ENCODE data around the gene MLLT1. TPM values are rescaled to one million over a fixed set of nuclear protein-coding genes. Genes with fewer than 3 reads are reported as not detected.

Gene MLLT1
- total RNA-seq, 1 donor from 2014 or later = 106 TPM

DNA sequence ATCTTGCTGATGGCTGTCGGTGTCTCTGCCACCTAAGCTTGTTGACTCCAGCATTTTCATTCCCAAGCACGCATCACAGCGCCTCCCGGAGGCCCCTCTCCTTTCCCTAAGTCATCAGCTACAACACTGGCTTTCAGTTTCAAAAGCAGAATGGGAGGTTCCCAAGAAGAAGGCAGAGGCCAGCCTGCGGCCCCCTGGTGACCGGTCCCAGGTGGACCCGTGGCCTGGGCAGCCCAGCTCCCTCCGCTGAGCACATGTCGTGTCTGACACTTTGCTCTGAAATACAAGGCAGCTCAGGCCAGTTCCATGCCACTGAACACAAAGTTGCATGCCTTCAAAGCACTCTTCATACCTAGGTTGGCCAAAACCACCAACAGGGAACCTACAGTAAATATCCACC lies 8.5 kb downstream of the MLLT1 start:
- DNase-seq (ENCODE audit: low spot score, unreplicated experiment) = no peak

DNA sequence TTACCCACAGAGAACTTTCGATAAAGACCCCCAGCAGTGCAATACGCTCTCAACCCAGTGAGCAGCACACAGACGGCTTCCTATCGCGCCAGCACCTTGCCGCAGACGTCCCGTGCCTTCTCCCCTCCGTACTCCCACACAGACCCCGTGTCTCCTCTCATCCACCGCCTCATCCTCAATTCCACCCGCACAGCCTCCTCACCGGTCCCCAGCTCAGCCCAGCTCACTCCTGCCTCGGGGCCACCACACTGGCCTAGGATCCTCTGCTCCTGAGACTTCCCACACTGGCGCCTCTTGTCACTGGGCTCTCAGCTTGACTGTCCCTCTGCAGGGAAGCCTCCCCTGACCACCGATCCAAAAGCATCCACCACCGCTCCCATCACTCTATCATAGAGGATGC lies 9.0 kb downstream of the MLLT1 start:
- peak overlapping the region; percentile 90 for H3K27ac Mint-ChIP-seq
- TF ChIP-seq, protein P1, sequence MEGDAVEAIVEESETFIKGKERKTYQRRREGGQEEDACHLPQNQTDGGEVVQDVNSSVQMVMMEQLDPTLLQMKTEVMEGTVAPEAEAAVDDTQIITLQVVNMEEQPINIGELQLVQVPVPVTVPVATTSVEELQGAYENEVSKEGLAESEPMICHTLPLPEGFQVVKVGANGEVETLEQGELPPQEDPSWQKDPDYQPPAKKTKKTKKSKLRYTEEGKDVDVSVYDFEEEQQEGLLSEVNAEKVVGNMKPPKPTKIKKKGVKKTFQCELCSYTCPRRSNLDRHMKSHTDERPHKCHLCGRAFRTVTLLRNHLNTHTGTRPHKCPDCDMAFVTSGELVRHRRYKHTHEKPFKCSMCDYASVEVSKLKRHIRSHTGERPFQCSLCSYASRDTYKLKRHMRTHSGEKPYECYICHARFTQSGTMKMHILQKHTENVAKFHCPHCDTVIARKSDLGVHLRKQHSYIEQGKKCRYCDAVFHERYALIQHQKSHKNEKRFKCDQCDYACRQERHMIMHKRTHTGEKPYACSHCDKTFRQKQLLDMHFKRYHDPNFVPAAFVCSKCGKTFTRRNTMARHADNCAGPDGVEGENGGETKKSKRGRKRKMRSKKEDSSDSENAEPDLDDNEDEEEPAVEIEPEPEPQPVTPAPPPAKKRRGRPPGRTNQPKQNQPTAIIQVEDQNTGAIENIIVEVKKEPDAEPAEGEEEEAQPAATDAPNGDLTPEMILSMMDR (IDR thresholded peaks at IDR 0.05; ENCODE audit: unreplicated experiment) = no peak
- H3K27me3 Mint-ChIP-seq = no peaks in the 10 kb centered on the region
- H3K36me3 Mint-ChIP-seq (ENCODE audit: insufficient read depth) = peaks cover 19% of the 10 kb centered on the region
- H3K9me3 Mint-ChIP-seq (ENCODE audit: low read depth) = no peaks in the 10 kb centered on the region
- no peak overlapping the region for H3K4me3 Mint-ChIP-seq (ENCODE audit: low read depth)
- no peak for DNase-seq (ENCODE audit: low spot score, unreplicated experiment)
- peaks cover 63% of the 10 kb centered on the region for H3K4me1 Mint-ChIP-seq (ENCODE audit: low read depth)

More for the DNA sequence above, 8.5 kb downstream of the MLLT1 start:
- peak overlapping the region; percentile 14 for H3K4me3 Mint-ChIP-seq (ENCODE audit: low read depth)
- H3K4me1 Mint-ChIP-seq (ENCODE audit: low read depth) = peaks cover 66% of the 10 kb centered on the region
- H3K27ac Mint-ChIP-seq = peak overlapping the region; percentile 90
- peaks cover 19% of the 10 kb centered on the region for H3K36me3 Mint-ChIP-seq (ENCODE audit: insufficient read depth)
- TF ChIP-seq, protein P1 (IDR thresholded peaks at IDR 0.05; ENCODE audit: unreplicated experiment) = peak; percentile 18
- no peaks in the 10 kb centered on the region for H3K27me3 Mint-ChIP-seq
- no peaks in the 10 kb centered on the region for H3K9me3 Mint-ChIP-seq (ENCODE audit: low read depth)

DNA sequence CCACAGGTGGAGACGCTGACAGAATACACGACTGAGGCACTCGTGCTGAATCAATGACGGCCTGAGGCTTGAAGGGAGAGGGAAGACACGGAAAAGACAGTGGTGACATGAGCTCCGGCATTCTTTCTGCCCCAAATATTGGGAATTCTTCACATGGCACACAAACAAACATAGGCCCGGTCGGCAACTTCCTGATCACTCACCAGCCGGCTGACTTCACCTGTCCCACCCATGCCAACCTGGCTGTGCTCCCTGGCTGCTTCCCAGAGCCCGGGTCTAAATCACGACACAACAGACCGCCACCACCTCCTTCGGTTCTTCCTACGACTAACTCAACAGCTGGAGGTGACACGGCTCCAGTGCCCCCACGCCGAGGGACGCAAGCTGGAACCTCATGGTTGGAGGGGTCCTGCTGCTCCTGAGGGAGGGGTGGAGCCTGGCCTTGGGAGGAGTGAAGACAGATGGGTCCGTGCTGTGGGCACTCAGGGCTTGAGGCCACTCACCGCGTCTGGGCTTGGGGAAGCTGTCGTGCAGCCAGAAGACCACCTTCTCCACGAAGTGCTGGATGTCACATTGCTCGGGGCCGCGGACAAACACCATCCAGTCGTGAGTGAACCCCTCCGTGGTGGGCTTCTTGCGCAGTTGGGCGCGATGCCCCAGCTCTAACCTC lies 9.6 kb downstream of the MLLT1 start:
- H3K9me3 Mint-ChIP-seq (ENCODE audit: low read depth) = no peaks in the 10 kb centered on the region
- H3K27ac Mint-ChIP-seq = no peak overlapping the region
- no peaks in the 10 kb centered on the region for H3K27me3 Mint-ChIP-seq
- no peak overlapping the region for H3K4me3 Mint-ChIP-seq (ENCODE audit: low read depth)
- peaks cover 56% of the 10 kb centered on the region for H3K4me1 Mint-ChIP-seq (ENCODE audit: low read depth)
- DNase-seq (ENCODE audit: low spot score, unreplicated experiment) = no peak
- TF ChIP-seq, protein P1 (IDR thresholded peaks at IDR 0.05; ENCODE audit: unreplicated experiment) = no peak
- H3K36me3 Mint-ChIP-seq (ENCODE audit: insufficient read depth) = peaks cover 19% of the 10 kb centered on the region

DNA sequence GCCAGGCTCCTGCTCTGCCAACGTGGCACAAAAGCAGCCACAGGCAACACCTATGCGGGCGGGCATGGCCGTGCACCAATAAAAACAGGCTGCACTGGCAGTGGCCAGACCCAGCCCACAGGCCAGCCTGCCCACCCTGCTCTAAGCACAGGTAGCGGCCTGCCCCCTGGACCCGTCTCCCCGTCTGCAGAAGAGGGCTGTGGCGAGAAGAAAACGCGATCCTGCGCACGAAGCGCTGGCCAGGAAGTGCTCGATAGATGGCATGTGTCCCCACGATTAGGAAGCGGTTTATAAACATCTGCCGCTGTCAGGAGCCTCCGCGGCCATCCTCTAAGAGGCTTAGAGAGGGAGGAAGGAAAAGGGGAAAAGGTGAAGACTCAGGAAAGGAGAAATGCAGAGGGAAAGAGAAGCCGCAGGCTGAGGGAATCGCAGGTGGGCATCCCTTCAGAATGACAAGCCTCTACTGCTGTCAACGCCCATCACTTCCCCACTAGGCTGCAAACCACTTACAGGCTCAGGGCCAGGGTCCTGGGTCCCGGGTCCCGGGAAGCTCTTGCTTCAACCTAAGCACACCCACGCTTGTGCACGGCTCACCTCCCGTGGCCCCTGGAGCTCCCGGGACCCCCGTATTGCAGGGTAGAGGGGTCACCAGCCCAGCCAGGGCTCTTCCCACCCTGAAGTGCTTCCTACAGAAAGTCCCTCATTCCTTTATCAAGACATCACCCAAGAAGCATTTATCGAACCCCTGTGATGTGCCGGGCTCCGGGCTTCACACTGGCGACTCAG lies 10.5 kb downstream of the MLLT1 start:
- peaks cover 49% of the 10 kb centered on the region for H3K4me1 Mint-ChIP-seq (ENCODE audit: low read depth)
- TF ChIP-seq, protein P1 (IDR thresholded peaks at IDR 0.05; ENCODE audit: unreplicated experiment) = no peak
- no peak for DNase-seq (ENCODE audit: low spot score, unreplicated experiment)
- H3K9me3 Mint-ChIP-seq (ENCODE audit: low read depth) = no peaks in the 10 kb centered on the region
- H3K27ac Mint-ChIP-seq = no peak overlapping the region
- H3K27me3 Mint-ChIP-seq = no peaks in the 10 kb centered on the region
- H3K36me3 Mint-ChIP-seq (ENCODE audit: insufficient read depth) = peaks cover 19% of the 10 kb centered on the region
- no peak overlapping the region for H3K4me3 Mint-ChIP-seq (ENCODE audit: low read depth)

DNA sequence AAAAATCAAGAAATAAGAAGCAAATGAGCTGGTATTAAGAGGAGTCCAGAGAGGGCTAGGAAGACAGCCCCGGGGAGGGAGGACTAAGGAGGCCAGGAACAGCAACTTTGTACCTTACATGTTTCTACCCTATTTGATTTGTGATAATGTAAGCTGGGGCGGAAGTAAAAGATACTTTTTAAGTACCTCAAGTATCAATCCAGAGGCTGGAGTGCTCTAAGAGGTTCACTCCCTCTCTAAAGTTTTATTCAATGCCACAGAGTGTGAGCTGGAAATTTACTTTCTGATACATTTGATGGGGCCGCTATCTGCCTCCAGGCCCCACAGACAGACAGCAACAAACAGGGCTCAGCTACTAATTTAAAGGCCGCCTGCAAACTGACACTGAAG lies 11.4 kb downstream of the MLLT1 start:
- no peaks in the 10 kb centered on the region for H3K27me3 Mint-ChIP-seq
- peaks cover 41% of the 10 kb centered on the region for H3K4me1 Mint-ChIP-seq (ENCODE audit: low read depth)
- TF ChIP-seq, protein P1 (IDR thresholded peaks at IDR 0.05; ENCODE audit: unreplicated experiment) = no peak
- H3K36me3 Mint-ChIP-seq (ENCODE audit: insufficient read depth) = peaks cover 19% of the 10 kb centered on the region
- peak overlapping the region; percentile 3 for H3K27ac Mint-ChIP-seq
- H3K9me3 Mint-ChIP-seq (ENCODE audit: low read depth) = no peaks in the 10 kb centered on the region
- DNase-seq (ENCODE audit: low spot score, unreplicated experiment) = no peak
- no peak overlapping the region for H3K4me3 Mint-ChIP-seq (ENCODE audit: low read depth)

All from progenitor cell of endocrine pancreas (in vitro differentiated cells).